GM12873 (cell line): Measurements from ENCODE around the gene CBFA2T2.

Experiments
- TF ChIP-seq, protein P1 (sequence below): IDR thresholded peaks from 2 replicates; pipeline ENCODE4 v1.5.1; 2012; ENCODE audit warnings: low read depth, mild to moderate bottlenecking, moderate library complexity, low read length, control low read depth; ENCODE audit not compliant: insufficient read depth; ENCODE audit errors: missing control alignments

The CBFA2T2 gene

DNA sequence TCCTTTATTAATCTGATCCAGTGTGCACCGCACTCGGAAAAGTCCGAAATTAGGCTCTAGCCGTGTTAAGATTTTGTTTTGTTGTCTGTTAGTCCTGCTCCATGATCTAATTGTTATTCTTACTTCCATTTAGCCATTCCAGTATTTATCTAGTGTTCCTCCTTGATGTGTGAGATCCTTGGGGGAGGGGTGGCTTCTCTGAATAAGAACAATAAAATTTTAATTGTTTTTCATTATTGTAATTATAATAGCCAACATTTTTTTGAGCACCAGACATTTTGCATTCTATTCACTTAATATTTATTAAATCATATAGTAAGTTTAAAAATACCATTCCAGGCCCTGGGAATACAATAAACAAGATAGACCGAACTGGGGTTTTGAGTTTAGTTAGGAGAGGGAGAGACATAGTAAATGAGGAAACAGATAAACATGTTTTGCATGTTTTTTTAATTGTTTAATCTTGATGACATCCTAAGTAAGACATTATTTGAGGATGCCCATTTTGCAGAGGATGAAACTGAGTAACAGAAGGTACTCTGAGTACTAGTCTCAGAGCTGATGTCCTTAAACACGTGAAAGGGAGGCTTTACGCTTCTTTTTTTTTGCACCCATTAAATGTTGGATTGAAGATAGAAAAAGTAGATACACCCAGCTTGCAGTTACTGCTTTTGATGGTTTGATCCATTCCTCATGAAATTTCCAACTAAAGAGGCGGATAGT is 1.2 kb downstream of the CBFA2T2 start:
- TF ChIP-seq, protein P1, sequence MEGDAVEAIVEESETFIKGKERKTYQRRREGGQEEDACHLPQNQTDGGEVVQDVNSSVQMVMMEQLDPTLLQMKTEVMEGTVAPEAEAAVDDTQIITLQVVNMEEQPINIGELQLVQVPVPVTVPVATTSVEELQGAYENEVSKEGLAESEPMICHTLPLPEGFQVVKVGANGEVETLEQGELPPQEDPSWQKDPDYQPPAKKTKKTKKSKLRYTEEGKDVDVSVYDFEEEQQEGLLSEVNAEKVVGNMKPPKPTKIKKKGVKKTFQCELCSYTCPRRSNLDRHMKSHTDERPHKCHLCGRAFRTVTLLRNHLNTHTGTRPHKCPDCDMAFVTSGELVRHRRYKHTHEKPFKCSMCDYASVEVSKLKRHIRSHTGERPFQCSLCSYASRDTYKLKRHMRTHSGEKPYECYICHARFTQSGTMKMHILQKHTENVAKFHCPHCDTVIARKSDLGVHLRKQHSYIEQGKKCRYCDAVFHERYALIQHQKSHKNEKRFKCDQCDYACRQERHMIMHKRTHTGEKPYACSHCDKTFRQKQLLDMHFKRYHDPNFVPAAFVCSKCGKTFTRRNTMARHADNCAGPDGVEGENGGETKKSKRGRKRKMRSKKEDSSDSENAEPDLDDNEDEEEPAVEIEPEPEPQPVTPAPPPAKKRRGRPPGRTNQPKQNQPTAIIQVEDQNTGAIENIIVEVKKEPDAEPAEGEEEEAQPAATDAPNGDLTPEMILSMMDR = no peak

GRCh38 chr20:33493076-33493766 is 3.3 kb downstream of the CBFA2T2 start:
- TF ChIP-seq, protein P1 = no peak

DNA sequence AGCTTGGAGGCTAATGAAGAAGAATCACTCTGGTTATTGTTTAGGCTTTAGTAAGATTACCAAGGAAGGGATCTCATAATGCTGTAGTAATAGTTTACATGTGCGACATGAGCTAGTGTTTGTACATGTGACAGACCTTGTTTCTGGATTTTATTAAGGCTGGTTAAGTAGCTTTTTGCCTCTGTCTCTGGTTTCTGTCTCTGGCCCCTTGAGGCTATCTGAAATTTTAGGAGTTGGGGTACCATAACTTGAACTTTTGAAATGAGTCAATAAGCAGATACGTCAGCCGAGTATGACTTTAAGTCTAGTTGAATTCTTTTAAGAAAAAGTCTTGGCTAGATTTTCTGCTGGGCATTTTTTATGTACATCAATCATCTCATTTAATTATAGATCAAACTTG is 9.5 kb downstream of the CBFA2T2 start:
- TF ChIP-seq, protein P1 = no peak

DNA sequence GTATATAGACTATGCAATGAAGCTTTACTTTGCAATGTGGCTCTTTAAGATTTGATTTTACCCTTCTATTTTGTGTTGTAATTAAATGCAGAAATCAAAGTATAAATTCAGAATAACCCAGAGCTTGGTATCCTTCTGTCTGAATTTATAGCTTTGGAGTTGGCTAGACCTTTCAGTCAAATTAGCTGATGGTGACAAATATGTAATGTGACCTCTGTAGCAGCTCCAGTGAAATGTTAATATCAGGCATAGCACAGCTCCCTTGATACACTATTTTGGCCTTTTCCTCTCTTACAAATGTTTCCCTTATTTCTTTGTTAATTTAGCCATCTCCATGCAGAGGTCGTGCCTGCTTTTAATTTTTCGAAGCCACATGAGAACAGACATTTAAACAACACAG is 11.1 kb downstream of the CBFA2T2 start:
- TF ChIP-seq, protein P1 = no peak

GRCh38 chr20:33503564-33503963 is 13.7 kb downstream of the CBFA2T2 start:
- TF ChIP-seq, protein P1 = no peak

- TF ChIP-seq, protein P1 = no peak
Measured at GRCh38 chr20:33506576-33506975, 16.7 kb downstream of the CBFA2T2 start.

GRCh38 chr20:33507461-33507860 is 17.6 kb downstream of the CBFA2T2 start:
- TF ChIP-seq, protein P1 = no peak
